ENCODE measurements around the gene FAM131B. TPM values are rescaled to one million over a fixed set of nuclear protein-coding genes. Genes with fewer than 3 reads are reported as not detected.

FAM131B gene
- total RNA-seq, 1 experiment from 2014 or later: 0.19 TPM

DNA sequence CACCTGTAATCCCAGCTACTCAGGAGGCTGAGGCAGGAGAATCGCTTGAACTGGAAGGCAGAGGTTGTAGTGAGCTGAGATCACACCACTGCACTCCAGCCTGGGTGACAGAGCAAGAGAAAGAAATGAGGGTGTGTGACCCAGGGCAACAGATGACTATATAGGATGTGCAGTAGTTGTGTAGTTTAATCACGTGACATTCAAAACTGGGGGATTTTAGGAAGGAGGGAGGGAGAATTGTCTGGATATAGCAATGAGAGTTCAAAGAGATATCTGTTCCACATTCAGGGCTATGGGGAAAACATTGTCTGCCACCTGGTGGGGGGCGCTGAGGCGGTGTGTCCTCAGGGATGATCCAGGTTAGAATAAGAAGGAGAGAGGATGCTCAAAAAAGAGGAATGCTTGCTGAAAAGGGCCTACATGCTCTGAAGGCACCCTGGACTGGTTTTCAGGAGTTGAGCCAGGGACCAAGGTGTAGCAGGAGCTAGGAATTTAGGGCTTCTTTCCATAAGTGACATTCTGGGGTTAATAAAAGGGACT lies 10.8 kb upstream of the FAM131B start:
- ChIA-PET CTCF (interaction anchor here (0.7 to 1.2 kb wide), 2 partner anchors 132 to 785 kb away, joined by 3 to 7 read pairs; no protein-coding TSS in a partner anchor), POLR2A (interaction anchor here (0.7 kb wide), 1 partner anchor 68 kb away, joined by 3 read pairs; no protein-coding TSS in a partner anchor)
- no peak for DNase-seq (ENCODE audit: unreplicated experiment)
- no TSS peak for BruUV-seq (replicated peaks)
- H3K27me3 Mint-ChIP-seq (ENCODE audit: insufficient read depth, unreplicated experiment): no peaks in the 10 kb centered on the region
- no peak for TF ChIP-seq CTCF (IDR thresholded peaks at IDR 0.05; ENCODE audit: unreplicated experiment)
- intact Hi-C loops (cut with micrococcal nuclease): no loop called here
- H3K9me3 Mint-ChIP-seq (ENCODE audit: unreplicated experiment): no peaks in the 10 kb centered on the region
- H3K4me3 Mint-ChIP-seq (ENCODE audit: unreplicated experiment): no peak overlapping the region
- peaks cover 6% of the 10 kb centered on the region for H3K36me3 Mint-ChIP-seq (ENCODE audit: insufficient read depth, unreplicated experiment)
- H3K4me1 Mint-ChIP-seq (ENCODE audit: insufficient read depth, unreplicated experiment): peaks cover 31% of the 10 kb centered on the region
- H3K27ac Mint-ChIP-seq (ENCODE audit: low read depth, unreplicated experiment): no peak overlapping the region

GRCh38 chr7:143372070-143372469 lies 9.6 kb upstream of the FAM131B start:
- DNase-seq (ENCODE audit: unreplicated experiment): peak; percentile 96
- POLR2A ChIA-PET: interaction anchor here (1.0 to 1.2 kb wide), 3 partner anchors 10 to 132 kb away, joined by 3 to 4 read pairs (median 3); partner anchors contain the start of genes FAM131B and ZYX

DNA sequence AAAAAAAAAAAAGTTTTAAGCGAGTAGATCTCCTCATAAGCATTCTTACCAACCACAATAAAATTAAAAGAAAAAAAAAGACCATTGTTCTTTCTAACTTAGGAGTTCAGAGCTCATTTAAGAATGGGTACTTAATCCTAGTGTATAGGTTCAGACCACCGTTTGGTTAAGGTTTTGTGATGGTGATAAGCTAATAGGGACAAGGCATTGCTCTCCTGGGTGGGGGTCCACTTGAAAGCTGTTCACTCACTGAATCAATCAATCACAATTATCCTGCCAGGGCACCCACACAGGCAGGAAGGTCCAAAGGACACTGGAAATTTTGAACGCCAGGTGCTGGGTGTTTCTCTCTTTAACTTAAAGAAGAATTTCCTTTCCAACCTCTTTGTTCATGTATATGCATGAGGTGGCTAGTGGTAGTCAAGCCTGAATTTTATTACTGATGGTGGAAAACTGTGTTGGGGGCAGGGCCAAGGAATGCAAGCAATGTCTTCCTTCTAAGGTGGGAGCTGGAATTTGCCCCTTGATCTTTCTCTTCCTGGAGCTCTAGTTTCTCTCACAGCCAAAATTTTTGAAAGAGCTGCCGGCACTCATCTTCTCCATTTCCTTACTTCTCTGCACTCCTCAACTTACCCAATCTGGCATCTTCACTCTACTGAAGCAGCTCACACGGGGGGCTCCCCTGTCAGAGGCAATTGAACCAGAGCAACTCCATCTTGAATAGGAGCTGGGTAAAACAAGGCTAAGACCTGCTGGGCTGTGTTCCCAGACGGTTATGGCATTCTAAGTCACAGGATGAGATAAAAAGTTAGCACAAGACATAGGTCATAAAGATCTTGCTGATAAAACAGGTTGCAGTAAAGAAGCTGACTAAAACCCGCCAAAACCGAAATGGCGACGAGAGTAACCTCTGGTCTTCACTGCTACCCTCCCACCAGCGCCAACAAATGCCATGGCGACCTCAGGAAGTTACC lies 7.5 kb upstream of the FAM131B start:
- CTCF ChIA-PET: interaction anchor here (0.6 to 4.1 kb wide), 15 partner anchors 11 to 686 kb away, joined by 3 to 31 read pairs (median 4); partner anchors contain the start of gene ZYX
- intact Hi-C loops (cut with micrococcal nuclease): no loop called here
- no TSS peak for BruUV-seq (replicated peaks)
- TF ChIP-seq CTCF (IDR thresholded peaks at IDR 0.05; ENCODE audit: unreplicated experiment): no peak
- no peak overlapping the region for H3K4me3 Mint-ChIP-seq (ENCODE audit: unreplicated experiment)
- no peak for DNase-seq (ENCODE audit: unreplicated experiment)
- POLR2A ChIA-PET: interaction anchor here (0.7 to 1.0 kb wide), 3 partner anchors 10 to 38 kb away, joined by 3 to 4 read pairs (median 3); no protein-coding TSS in a partner anchor
- no peaks in the 10 kb centered on the region for H3K9me3 Mint-ChIP-seq (ENCODE audit: unreplicated experiment)
- H3K27me3 Mint-ChIP-seq (ENCODE audit: insufficient read depth, unreplicated experiment): peaks cover 7% of the 10 kb centered on the region
- H3K36me3 Mint-ChIP-seq (ENCODE audit: insufficient read depth, unreplicated experiment): no peaks in the 10 kb centered on the region
- H3K27ac Mint-ChIP-seq (ENCODE audit: low read depth, unreplicated experiment): no peak overlapping the region
- H3K4me1 Mint-ChIP-seq (ENCODE audit: insufficient read depth, unreplicated experiment): peaks cover 32% of the 10 kb centered on the region

More at GRCh38 chr7:143372070-143372469, 9.6 kb upstream of the FAM131B start:
- H3K9me3 Mint-ChIP-seq (ENCODE audit: unreplicated experiment): no peaks in the 10 kb centered on the region
- CTCF ChIA-PET: interaction anchor here (0.6 to 4.1 kb wide), 14 partner anchors 12 to 639 kb away, joined by 3 to 20 read pairs (median 3); partner anchors contain the start of gene CLCN1
- peaks cover 6% of the 10 kb centered on the region for H3K36me3 Mint-ChIP-seq (ENCODE audit: insufficient read depth, unreplicated experiment)
- TF ChIP-seq CTCF (IDR thresholded peaks at IDR 0.05; ENCODE audit: unreplicated experiment): peak; percentile 15
- no TSS peak for BruUV-seq (replicated peaks)
- H3K27ac Mint-ChIP-seq (ENCODE audit: low read depth, unreplicated experiment): peak overlapping the region; percentile 13
- H3K4me1 Mint-ChIP-seq (ENCODE audit: insufficient read depth, unreplicated experiment): peaks cover 37% of the 10 kb centered on the region
- H3K4me3 Mint-ChIP-seq (ENCODE audit: unreplicated experiment): no peak overlapping the region
- no peaks in the 10 kb centered on the region for H3K27me3 Mint-ChIP-seq (ENCODE audit: insufficient read depth, unreplicated experiment)
- intact Hi-C loops (cut with micrococcal nuclease): no loop called here

DNA sequence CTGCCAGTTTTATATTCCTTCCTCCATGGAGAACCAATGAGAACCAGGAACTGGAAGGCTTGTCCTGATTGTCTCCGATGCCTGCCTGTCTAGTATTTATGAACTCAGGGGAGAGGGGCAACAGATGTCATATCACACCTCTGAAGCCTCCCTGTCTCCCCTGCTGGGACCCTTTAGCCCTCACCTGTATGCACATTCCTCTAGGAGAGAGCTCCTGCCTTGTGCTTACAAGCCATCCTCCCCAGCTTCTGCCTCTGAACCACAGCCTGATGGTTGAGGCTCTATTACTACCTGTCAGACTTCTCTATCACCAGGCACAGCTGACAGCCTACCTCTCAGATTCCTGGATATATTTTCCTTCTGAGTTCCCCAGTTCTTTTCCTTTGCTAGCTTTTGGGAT lies 5.9 kb upstream of the FAM131B start:
- Mint-ChIP-seq H3K27ac (ENCODE audit: low read depth, unreplicated experiment) (no peak overlapping the region), H3K9me3 (ENCODE audit: unreplicated experiment) (no peaks in the 10 kb centered on the region), H3K27me3 (ENCODE audit: insufficient read depth, unreplicated experiment) (peaks cover 23% of the 10 kb centered on the region), H3K4me3 (ENCODE audit: unreplicated experiment) (no peak overlapping the region), H3K36me3 (ENCODE audit: insufficient read depth, unreplicated experiment) (no peaks in the 10 kb centered on the region), H3K4me1 (ENCODE audit: insufficient read depth, unreplicated experiment) (peaks cover 25% of the 10 kb centered on the region)
- no peak for DNase-seq (ENCODE audit: unreplicated experiment)
- no peak for TF ChIP-seq CTCF (IDR thresholded peaks at IDR 0.05; ENCODE audit: unreplicated experiment)
- intact Hi-C loops (cut with micrococcal nuclease): no loop called here
- no TSS peak for BruUV-seq (replicated peaks)
- CTCF ChIA-PET: interaction anchor here (0.5 to 4.1 kb wide), 6 partner anchors 12 to 128 kb away, joined by 3 to 31 read pairs (median 8); partner anchors contain the start of gene ZYX
- POLR2A ChIA-PET: interaction anchor here (1.1 kb wide), 1 partner anchor 12 kb away, joined by 4 read pairs; no protein-coding TSS in a partner anchor

All from MCF 10A (cell line).